SH-SY5Y (cell line): ENCODE measurements around the gene CACNG5.

Experiments
- GATA2 ChIP-seq: IDR thresholded peaks from 2 replicates; pipeline ENCODE4 v1.6.1; 2011; ENCODE audit warnings: mild to moderate bottlenecking, low read depth, low read length
- GATA3 ChIP-seq: IDR thresholded peaks from 2 replicates; pipeline ENCODE4 v1.6.1; 2011; ENCODE audit warnings: low read depth, mild to moderate bottlenecking, low read length, moderate library complexity

The CACNG5 gene

GRCh38 chr17:66811683-66812054 lies 23.2 kb upstream of the CACNG5 start:
- TF ChIP-seq GATA2 (no peak), GATA3 (no peak)

DNA sequence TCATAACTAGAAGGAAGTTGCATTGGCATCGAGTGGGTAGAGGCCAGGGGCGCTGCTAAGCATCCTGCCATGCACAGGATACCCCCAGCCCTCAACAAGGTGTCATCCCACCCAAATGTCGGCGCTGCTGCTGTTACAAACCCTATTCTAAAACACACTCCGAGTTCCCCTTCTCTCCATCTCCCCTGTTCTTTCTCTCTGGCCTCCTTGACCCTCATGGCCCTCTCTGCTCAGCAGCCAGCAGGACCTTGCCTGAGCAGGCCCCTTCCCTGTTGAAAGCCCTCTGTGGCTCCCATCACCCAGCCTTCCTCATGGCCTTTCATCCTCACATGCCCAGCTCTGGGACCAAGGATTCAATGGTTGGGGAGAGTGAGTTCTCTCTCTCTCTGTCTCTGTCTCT lies 22.3 kb upstream of the CACNG5 start:
- no peak for TF ChIP-seq GATA2
- no peak for TF ChIP-seq GATA3

GRCh38 chr17:66813296-66813695 lies 21.6 kb upstream of the CACNG5 start:
- no peak for TF ChIP-seq GATA2
- TF ChIP-seq GATA3 = no peak

- TF ChIP-seq GATA2 = no peak
- no peak for TF ChIP-seq GATA3
These were observed 20.9 kb upstream of the CACNG5 start for GRCh38 chr17:66814026-66814425.

DNA sequence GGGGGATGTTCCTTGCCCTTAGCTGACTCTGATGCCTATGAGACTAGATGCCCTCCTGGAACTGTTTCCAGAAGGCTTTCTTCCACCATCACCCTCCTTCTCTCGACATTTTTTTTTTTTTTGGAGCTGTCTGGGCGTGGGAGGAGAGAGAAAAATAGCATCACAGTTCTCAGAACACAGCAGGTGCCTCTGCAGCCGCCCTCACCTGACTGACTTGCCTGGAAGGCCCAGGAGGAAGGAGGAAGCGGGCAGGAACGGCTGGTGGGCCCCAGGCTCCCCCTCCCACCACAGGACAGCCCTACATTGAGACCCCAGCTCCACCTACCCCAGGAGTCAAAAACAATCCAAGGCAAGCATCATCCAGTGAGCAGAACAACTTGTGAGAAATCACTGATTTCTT lies 20.3 kb upstream of the CACNG5 start:
- TF ChIP-seq GATA3 (no peak), GATA2 (no peak)

- TF ChIP-seq GATA2 = no peak
- no peak for TF ChIP-seq GATA3
These were observed 17.2 kb upstream of the CACNG5 start for GRCh38 chr17:66817750-66818149.

DNA sequence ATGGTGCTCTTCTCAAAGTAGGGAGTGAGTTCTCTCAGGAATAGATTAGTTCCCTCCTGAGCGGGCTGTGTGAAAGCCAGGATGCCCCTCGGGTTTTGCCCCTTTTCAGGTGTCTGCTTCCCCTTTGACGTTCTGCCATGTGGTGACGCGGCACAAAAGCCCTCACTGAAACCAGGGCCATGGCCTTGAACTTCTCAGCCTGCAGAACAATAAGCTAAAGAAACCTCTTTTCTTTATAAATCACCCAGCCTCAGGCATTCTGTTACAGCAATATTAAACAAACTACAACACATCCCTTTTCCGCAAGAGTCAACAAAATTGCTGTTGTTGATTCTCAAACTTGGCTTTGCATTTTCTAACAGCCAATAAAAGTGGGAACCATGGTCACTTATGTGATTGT lies 15.5 kb upstream of the CACNG5 start:
- no peak for TF ChIP-seq GATA2
- no peak for TF ChIP-seq GATA3

DNA sequence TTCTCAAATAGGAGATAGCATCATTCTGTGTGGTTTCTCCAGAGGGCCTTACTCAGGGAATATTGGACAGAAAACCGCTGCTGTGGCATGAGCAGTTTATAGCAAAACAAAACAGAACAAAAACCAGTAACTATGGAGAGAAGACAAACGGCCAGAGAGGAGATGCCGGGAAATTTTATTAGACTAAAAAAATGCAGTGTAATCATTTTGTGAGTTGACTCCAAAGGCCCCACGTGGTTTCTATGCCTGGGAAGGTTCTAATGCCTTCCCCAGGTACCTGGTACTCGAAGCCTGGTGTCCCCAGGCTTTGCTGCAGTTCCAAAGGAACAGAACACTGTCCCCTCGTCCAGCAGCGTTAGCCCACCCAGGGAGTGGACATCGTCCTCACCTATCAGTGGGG lies 12.9 kb upstream of the CACNG5 start:
- TF ChIP-seq GATA2 = no peak
- TF ChIP-seq GATA3 = no peak

GRCh38 chr17:66826856-66827255 lies 8.1 kb upstream of the CACNG5 start:
- no peak for TF ChIP-seq GATA3
- TF ChIP-seq GATA2 = no peak

DNA sequence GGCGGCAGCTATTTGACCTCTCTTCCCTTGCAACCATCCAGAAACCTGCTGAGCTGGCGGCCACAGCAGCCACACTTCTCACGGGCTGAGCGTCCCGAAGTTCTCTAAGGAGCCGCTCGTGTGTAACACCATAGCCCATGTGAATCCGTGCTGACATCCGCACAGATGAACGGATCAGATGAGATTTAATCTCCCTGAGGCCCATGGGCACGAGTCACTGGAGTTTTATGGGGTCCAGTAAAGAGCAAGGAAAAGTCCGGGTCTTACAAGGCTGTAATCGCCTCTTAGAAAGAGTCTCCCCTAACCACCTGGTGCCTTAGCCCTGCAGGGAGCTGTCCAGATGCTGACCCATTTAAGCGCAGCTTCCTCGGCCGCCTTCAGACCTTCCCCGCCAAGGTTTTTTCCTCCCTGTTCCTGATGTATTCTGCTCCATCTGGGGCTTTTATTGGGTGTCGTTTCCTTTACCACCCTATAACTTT lies 5.5 kb upstream of the CACNG5 start:
- TF ChIP-seq GATA2 = no peak
- TF ChIP-seq GATA3 = no peak

DNA sequence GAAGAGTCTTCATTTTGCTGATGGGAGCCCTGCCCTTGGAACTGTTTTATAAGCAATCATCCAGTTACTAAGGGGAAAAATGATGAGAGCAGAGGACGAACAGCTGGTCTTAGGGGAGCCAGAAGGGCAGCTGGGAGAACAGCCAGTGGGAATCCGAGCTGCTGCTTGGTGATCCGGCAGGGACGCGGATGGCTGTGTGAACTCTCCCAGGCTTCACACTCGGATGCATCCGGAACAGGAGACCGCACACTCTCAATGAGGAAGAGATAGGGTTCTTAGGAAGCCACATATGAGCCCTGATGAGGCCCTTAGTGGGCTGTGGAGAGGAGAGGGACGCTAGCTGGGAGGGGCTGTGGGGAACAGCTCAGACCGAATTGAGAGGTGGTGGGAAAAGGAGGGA lies 5.0 kb upstream of the CACNG5 start:
- TF ChIP-seq GATA2 (no peak), GATA3 (no peak)

GRCh38 chr17:66830451-66830850 lies 4.5 kb upstream of the CACNG5 start:
- no peak for TF ChIP-seq GATA2
- no peak for TF ChIP-seq GATA3

DNA sequence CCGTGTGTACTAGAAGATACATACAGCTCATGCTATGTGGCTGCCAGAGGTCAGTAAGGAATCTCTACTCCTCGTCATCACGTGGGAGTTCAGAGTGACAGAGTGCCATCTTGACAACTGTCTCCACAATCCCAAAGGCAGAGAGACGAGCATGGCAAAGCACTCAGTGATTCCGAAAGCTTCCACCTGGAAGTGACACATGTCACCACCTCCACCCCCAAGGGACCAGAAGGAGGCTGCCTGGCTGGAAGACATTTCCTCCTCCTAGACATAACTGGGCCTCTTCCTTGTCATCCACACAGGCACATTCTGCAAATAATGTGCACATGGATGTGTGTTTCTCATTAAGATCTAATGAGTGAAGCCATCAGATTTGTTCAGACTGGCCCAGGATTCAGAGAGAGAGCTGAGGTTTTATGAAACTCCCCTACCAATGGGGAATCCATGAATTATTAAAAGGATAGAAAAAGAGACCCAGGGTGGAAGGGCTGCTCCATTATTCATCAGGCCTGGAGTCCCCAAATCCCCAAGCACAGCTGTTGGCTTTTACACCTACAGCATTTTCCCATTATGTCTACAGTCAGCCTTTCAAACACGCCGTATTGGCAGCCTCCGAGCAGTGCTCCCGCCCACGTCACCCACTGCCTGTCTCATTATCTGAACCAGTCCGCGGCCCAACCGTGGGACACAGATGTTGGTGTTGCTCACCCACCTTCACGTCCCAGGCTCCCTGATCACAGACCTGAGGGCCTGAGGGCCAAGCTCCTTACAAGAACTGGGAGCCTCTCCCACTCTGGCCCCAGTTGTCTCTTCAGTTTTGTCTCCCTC lies 3.3 kb upstream of the CACNG5 start:
- TF ChIP-seq GATA3 (no peak), GATA2 (no peak)

DNA sequence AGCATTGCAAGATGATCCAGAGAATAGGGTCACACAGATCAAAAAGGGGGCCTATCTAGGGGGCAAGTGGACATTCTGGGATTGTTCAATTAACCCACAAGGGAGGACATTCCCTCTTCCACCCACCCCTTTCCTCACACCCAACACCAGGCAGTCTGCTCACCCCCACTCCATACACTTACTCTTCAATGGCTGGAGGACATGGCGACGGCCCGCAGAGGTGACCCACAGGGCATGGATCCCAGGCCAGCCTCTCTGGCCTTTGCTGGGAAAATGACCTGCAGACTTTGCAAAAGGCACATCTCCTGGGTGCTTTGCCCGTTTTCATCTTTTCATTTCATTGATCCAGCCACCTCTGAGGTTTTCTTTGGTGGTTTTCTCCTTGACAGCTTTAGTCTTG lies 1.7 kb upstream of the CACNG5 start:
- TF ChIP-seq GATA2 (no peak), GATA3 (no peak)

DNA sequence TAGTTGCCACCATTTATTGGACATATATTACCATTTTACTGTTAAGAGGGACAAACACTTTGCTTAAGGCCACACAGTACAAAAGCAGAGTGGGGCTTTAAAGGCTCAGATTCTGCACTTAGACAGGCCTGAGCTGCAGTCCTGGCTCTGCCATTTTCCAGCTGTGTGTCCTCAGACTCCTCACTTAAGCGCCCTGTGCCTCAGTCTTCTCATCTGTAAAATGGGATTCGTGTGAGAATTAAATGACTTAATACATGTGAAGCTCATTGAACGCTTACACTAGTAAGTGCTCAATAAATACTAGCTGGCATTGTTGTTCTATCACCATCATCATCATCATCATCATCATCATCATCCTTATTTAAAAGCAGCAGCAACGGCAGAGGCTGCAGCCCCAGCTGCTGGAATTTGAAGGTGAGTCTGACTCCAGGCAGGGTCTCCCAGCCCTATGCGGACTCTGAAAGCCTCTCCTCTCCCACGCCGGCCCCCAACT lies 445 bp upstream of the CACNG5 start:
- TF ChIP-seq GATA3 (no peak), GATA2 (no peak)

DNA sequence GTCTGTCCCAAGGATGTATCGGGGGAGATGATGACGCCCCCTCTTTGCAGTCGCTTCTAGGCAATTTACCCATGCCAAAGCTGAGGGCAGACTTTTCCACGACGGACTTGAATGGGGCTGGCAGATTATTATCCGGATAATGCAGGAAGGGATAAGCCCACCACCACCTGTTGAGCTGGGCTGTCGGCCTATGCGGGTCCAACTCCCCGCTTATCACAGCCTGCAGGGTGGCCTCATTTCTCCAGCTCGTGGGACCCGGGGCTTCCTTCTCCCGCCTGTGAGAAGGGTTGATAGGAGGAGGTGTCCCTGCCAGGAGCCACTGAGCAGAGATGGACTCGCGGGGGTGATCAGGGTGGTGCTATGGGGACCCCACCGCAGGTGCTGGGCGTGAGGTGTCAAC lies 559 bp downstream of the CACNG5 start:
- TF ChIP-seq GATA3 (no peak), GATA2 (no peak)
